ENCODE results near the gene WDHD1.

DNA sequence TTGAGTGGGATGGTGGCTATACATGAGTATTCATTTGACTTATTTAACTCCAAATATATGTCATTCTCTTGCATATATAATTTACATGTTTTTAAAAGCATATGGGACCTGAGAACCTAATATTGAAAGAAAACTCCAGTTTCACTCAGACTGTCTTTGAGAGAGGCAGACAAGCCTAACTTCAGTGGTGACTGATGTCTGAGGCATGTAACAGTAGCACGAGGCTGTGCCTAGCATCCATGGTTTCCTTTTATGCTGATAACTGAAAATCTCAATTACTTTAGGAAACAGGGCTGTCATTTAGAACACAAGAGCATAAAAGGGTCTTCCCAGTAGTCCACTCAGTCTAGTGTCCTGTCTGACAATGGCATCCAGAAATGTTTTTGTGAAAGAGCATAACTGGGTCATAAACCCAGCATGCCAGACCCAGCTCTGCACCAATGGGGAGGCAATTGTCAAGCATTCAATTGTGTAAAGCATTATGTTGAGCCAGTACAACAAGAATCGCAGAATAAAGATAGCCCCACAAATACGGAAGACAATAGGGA lies 48.8 kb upstream of the WDHD1 start:
- TF ChIP-seq, protein P1, sequence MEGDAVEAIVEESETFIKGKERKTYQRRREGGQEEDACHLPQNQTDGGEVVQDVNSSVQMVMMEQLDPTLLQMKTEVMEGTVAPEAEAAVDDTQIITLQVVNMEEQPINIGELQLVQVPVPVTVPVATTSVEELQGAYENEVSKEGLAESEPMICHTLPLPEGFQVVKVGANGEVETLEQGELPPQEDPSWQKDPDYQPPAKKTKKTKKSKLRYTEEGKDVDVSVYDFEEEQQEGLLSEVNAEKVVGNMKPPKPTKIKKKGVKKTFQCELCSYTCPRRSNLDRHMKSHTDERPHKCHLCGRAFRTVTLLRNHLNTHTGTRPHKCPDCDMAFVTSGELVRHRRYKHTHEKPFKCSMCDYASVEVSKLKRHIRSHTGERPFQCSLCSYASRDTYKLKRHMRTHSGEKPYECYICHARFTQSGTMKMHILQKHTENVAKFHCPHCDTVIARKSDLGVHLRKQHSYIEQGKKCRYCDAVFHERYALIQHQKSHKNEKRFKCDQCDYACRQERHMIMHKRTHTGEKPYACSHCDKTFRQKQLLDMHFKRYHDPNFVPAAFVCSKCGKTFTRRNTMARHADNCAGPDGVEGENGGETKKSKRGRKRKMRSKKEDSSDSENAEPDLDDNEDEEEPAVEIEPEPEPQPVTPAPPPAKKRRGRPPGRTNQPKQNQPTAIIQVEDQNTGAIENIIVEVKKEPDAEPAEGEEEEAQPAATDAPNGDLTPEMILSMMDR (IDR thresholded peaks at IDR 0.05) = no peak
- TF ChIP-seq POLR2A (IDR thresholded peaks at IDR 0.05) = no peak

Measured in thyroid gland (tissue), 4 donors.